HepG2 (cell line): ENCODE data around the gene SLC23A3. TPM values are rescaled to one million over a fixed set of nuclear protein-coding genes. Genes with fewer than 3 reads are reported as not detected.
A peak's percentile ranks its signal among the peaks of the same experiment; 100 is the strongest.

Source experiments
- ATAC-seq: fragments of 200-7000 bp; cut with Tn5 transposase; 3 replicates; pipeline ENCODE4 v1.9.1; 2020; ENCODE audit warnings: mild to moderate bottlenecking, moderate library complexity
- BruUV-seq: library from RNA; stranded (reverse); fragments of 400-500 nt; replicated peaks from 2 replicates; lab custom pipeline; 2021; lab: Mats Ljungman, UMichigan
- CTCF ChIA-PET: fragments of 300-600 bp; formaldehyde crosslinking; extraction: SDS; loops from one replicate; lab custom pipeline; 2021; ENCODE audit warnings: low total read pairs, inconsistent platforms, low intra/inter-chr PET ratio; lab: Yijun Ruan, JAX
- POLR2A ChIA-PET: fragments of 350-600 bp; sonication (Branson Sonifier 250); formaldehyde crosslinking; loops from one replicate; lab custom pipeline; 2020; ENCODE audit warnings: antibody characterized with exemption, inconsistent platforms; lab: Yijun Ruan, JAX
- DNase-seq: peaks from one replicate; pipeline ENCODE4 v3.0.0-alpha.2; 2015; ENCODE audit warnings: low spot score
- FAIRE-seq: peaks from 3 replicates; lab custom pipeline; 2011; peaks lifted over from hg19 to GRCh38; lab: Jason Lieb, UNC
- H2AFZ ChIP-seq: one replicate; pipeline ENCODE4 v1.6.1; 2011; ENCODE audit warnings: low read length, inconsistent platforms
- H3K27ac ChIP-seq: fragments of 300-600 bp; 3 replicates; pipeline ENCODE4 v1.8.0; 2011; ENCODE audit warnings: mixed run types, mild to moderate bottlenecking, mixed read lengths, low read length, inconsistent platforms; ENCODE audit not compliant: insufficient read depth; ENCODE audit errors: extremely low read length
- H3K27me3 ChIP-seq, 2 experiments: fragments of 200-600 bp in 1 of 2; 2 replicates in 1 of 2; 3 replicates in 1 of 2; pipeline versions ENCODE4 v1.6.0 to v1.8.0; 2011; ENCODE audit warnings: low read length in 2 of 2, mild to moderate bottlenecking in 2 of 2, moderate library complexity in 2 of 2, inconsistent platforms in 1 of 2; ENCODE audit not compliant: insufficient read depth in 2 of 2, control insufficient read depth in 1 of 2
- H3K36me3 ChIP-seq, 2 experiments: fragments of 200-600 bp in 1 of 2; replicated peaks in 1 of 2; 2 replicates in 1 of 2; 3 replicates in 1 of 2; pipeline versions ENCODE4 v1.5.1 to v1.8.0; 2011; ENCODE audit warnings: low read length in 2 of 2, inconsistent platforms in 1 of 2; ENCODE audit not compliant: insufficient read depth in 2 of 2, control insufficient read depth in 1 of 2
- H3K4me1 ChIP-seq: 2 replicates; pipeline ENCODE4 v1.5.1; 2012; ENCODE audit warnings: low read length, inconsistent platforms; ENCODE audit not compliant: insufficient read depth
- H3K4me2 ChIP-seq: 2 replicates; pipeline ENCODE4 v1.6.0; 2011; ENCODE audit warnings: low read depth, low read length, inconsistent platforms
- H3K4me3 ChIP-seq, 3 experiments: fragments of 200-600 bp in 1 of 3; sonication (generic), shearing (Covaris generic) in 1 of 3; replicated peaks in 1 of 3; 2 replicates each; pipeline ENCODE4 v1.5.1; 2011 to 2016; ENCODE audit warnings: low read length in 3 of 3, inconsistent platforms in 2 of 3, low read depth in 2 of 3, mild to moderate bottlenecking in 2 of 3, control low read depth in 1 of 3, mixed read lengths in 1 of 3; ENCODE audit not compliant: insufficient read depth in 1 of 3
- H3K79me2 ChIP-seq: one replicate; pipeline ENCODE4 v1.6.1; 2011; ENCODE audit warnings: low read length, inconsistent platforms; ENCODE audit not compliant: insufficient read depth
- H3K9ac ChIP-seq: 2 replicates; pipeline ENCODE4 v1.6.0; 2011; ENCODE audit warnings: mild to moderate bottlenecking, low read depth, low read length, inconsistent platforms; ENCODE audit not compliant: insufficient read depth
- H3K9me3 ChIP-seq: 2 replicates; pipeline ENCODE4 v1.5.1; 2012; ENCODE audit warnings: mild to moderate bottlenecking, low read length
- H4K20me1 ChIP-seq: 2 replicates; pipeline ENCODE4 v1.6.0; 2011; ENCODE audit warnings: inconsistent platforms, mild to moderate bottlenecking, low read length, moderate library complexity; ENCODE audit not compliant: insufficient read depth
- ATAD3A ChIP-seq: sonication (generic); formaldehyde crosslinking; IDR thresholded peaks from 2 replicates; pipeline ENCODE4 v1.4.0; 2020; ENCODE audit warnings: missing genetic modification reagents
- DBP ChIP-seq: sonication (generic); formaldehyde crosslinking; IDR thresholded peaks from 2 replicates; pipeline ENCODE4 v1.4.0; 2020; ENCODE audit warnings: missing genetic modification reagents; ENCODE audit errors: not compliant biosample characterization
- HOXD1 ChIP-seq: sonication (generic); formaldehyde crosslinking; IDR thresholded peaks from 2 replicates; pipeline ENCODE4 v1.5.0; 2020; ENCODE audit warnings: missing genetic modification reagents
- NAIF1 ChIP-seq: sonication (generic); formaldehyde crosslinking; IDR thresholded peaks from 2 replicates; pipeline ENCODE4 v1.5.0; 2020; ENCODE audit warnings: mild to moderate bottlenecking, missing genetic modification reagents, borderline replicate concordance
- POLR2G ChIP-seq: fragments of 200-400 bp; formaldehyde crosslinking; IDR thresholded peaks from 2 replicates; pipeline ENCODE4 v1.6.1; 2018; ENCODE audit warnings: mild to moderate bottlenecking, low read depth, low read length, moderate library complexity
- RFXAP ChIP-seq: sonication (generic); formaldehyde crosslinking; IDR thresholded peaks from 2 replicates; pipeline ENCODE4 v1.4.0; 2020; ENCODE audit warnings: missing genetic modification reagents, borderline replicate concordance
- TEAD2 ChIP-seq: sonication (generic); formaldehyde crosslinking; IDR thresholded peaks from 2 replicates; pipeline ENCODE4 v1.9.0; 2021; ENCODE audit warnings: missing genetic modification reagents
- ZNF143 ChIP-seq: sonication (generic); formaldehyde crosslinking; IDR thresholded peaks from 2 replicates; pipeline ENCODE4 v1.4.0; 2020; ENCODE audit warnings: missing genetic modification reagents
- WGBS: methylation state at CpG from one replicate; pipeline ENCODE4 v1.1.6; 2017; ENCODE audit warnings: low lambda C conversion rate; 5-methylcytosine and 5-hydroxymethylcytosine counted together
- in situ Hi-C: cut with HindIII; loops from 2 replicates; pipeline ENCODE4 v1.10.0; 2017; ENCODE audit warnings: low pct_unique_long_range_greater_than_20kb; ENCODE audit not compliant: extremely low pct_ligation_motif_present
- intact Hi-C: fragments of 100-400 bp; cut with micrococcal nuclease; formaldehyde crosslinking; loops from one replicate; pipeline ENCODE4 v1.10.0; 2022; ENCODE audit not compliant: unreplicated experiment
- polyA plus RNA-seq, 8 experiments: library from polyadenylated mRNA; depleted of rRNA in 3 of 8; stranded (reverse) in 7 of 8; unstranded in 1 of 8; fragments of >200 nt; fragmentation: Illumina TruSeq in 4 of 8; extraction: Trizol in 4 of 8; gene quantifications; 2 replicates each; pipeline versions ENCODE4 v1.2.1 to v1.2.3, GENCODE V29; 2011 to 2016; ENCODE audit warnings: low read depth in 4 of 8, missing spikeins in 1 of 8, mixed read lengths in 1 of 8; ENCODE audit not compliant: insufficient read depth in 1 of 8
- total RNA-seq, 5 experiments: library from RNA; depleted of rRNA; stranded (reverse); fragments of >200 nt; fragmentation: Illumina TruSeq; extraction: Trizol; gene quantifications; 2 replicates each; pipeline ENCODE4 v1.2.3, GENCODE V29; 2016; ENCODE audit warnings: low read depth in 1 of 5
- TF ChIP-seq, protein P1 (sequence below): IDR thresholded peaks from 2 replicates; pipeline ENCODE4 v1.6.1; 2016; ENCODE audit warnings: control low read depth
- TF ChIP-seq, protein P2 (sequence below): sonication (generic); formaldehyde crosslinking; IDR thresholded peaks from 2 replicates; pipeline ENCODE4 v1.5.0; 2020; ENCODE audit warnings: missing genetic modification reagents, mild to moderate bottlenecking, borderline replicate concordance
- TF ChIP-seq, protein P3 (sequence below): sonication (generic); formaldehyde crosslinking; IDR thresholded peaks from 2 replicates; pipeline ENCODE4 v1.5.0; 2020; ENCODE audit warnings: missing genetic modification reagents

SLC23A3 gene
- total and polyA plus RNA-seq, 2 of the 13 experiments (the other 11 are each of a cell fraction or from before 2014, with no cell fraction given) = 0.38 to 0.78 TPM

- no TSS peak for BruUV-seq
- Histone ChIP-seq H3K4me2 (no peak overlapping the region), H3K27me3 (no peaks in the 10 kb centered on the region), H3K36me3 (peaks cover 10 to 22% of the 10 kb centered on the region in 2 experiments), H3K79me2 (no peaks in the 10 kb centered on the region), H3K9me3 (no peaks in the 10 kb centered on the region), H4K20me1 (no peaks in the 10 kb centered on the region), H3K27ac (no peak overlapping the region), H3K4me1 (peaks cover 3% of the 10 kb centered on the region; the same call in 1 of the 2 replicates), H2AFZ (no peak overlapping the region), H3K4me3 (no peak overlapping the region), H3K9ac (no peak overlapping the region)
- ATAC-seq (peak; percentile 24; the same call in 1 of the 3 replicates), FAIRE-seq (no peak), DNase-seq (no peak)
- in situ Hi-C loops = no loop called here
- WGBS = 97% methylated on average over 7 of the region's 7 CpGs
- ChIA-PET POLR2A (interaction anchor here (0.7 kb wide), 1 partner anchor 19 kb away, joined by 4 read pairs; the partner anchor contains the start of gene ZFAND2B), CTCF (no interaction called here)
- intact Hi-C loops = no loop called here
- TF ChIP-seq, protein P1, sequence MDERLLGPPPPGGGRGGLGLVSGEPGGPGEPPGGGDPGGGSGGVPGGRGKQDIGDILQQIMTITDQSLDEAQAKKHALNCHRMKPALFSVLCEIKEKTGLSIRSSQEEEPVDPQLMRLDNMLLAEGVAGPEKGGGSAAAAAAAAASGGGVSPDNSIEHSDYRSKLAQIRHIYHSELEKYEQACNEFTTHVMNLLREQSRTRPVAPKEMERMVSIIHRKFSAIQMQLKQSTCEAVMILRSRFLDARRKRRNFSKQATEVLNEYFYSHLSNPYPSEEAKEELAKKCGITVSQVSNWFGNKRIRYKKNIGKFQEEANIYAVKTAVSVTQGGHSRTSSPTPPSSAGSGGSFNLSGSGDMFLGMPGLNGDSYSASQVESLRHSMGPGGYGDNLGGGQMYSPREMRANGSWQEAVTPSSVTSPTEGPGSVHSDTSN (CRISPR knock-in tag) = no peak
- TF ChIP-seq POLR2G = 0 out of 2 replicates have a peak, but pooled peaks have one; percentile 15
Measured at GRCh38 chr2:219186754-219187456, 17.1 kb upstream of the SLC23A3 start.

DNA sequence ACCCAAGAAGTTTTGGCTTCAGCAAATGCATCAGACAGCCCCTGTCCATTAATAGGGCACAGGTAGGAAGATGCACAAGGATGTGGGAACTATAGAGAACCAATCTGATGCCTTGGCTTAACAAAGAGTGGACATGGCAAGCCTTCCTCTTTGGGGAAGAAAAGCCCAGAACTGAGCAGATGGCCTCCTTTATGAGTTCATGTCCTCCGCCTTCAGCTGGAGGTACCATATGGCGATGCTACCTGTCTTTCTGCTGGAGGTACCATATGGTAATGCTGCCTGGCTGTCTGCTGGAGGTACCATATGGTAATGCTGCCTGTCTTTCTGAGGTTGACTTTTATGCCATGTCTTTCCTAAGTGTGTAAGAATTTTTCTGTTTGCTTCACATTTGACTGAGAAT, 14.3 kb upstream of the SLC23A3 start:
- Histone ChIP-seq H3K9ac (no peak overlapping the region), H4K20me1 (no peaks in the 10 kb centered on the region), H3K27ac (no peak overlapping the region), H3K79me2 (peaks cover 11% of the 10 kb centered on the region), H3K27me3 (no peaks in the 10 kb centered on the region), H3K9me3 (no peaks in the 10 kb centered on the region), H3K36me3 (peaks cover 30 to 48% of the 10 kb centered on the region in 2 experiments), H3K4me3 (no peak overlapping the region), H3K4me1 (peaks cover 9% of the 10 kb centered on the region), H3K4me2 (no peak overlapping the region), H2AFZ (no peak overlapping the region)
- FAIRE-seq = peak; percentile 47
- in situ Hi-C loops = no loop called here
- BruUV-seq = no TSS peak
- intact Hi-C loops = no loop called here
- POLR2A ChIA-PET = interaction anchor here (0.8 to 2.1 kb wide), 2 partner anchors 9 to 22 kb away, joined by 3 to 11 read pairs; partner anchors contain the start of gene ZFAND2B
- no peak for DNase-seq
- ATAC-seq = no peak
- CTCF ChIA-PET = no interaction called here
- 96% methylated on average over 2 of the region's 2 CpGs for WGBS
- TF ChIP-seq HOXD1 (CRISPR knock-in tag) = no peak
- no peak for TF ChIP-seq ZNF143 (CRISPR knock-in tag)
- no peak for TF ChIP-seq DBP (CRISPR knock-in tag)
- TF ChIP-seq NAIF1 = no peak
- TF ChIP-seq RFXAP (CRISPR knock-in tag) = no peak
- TF ChIP-seq, protein P2, sequence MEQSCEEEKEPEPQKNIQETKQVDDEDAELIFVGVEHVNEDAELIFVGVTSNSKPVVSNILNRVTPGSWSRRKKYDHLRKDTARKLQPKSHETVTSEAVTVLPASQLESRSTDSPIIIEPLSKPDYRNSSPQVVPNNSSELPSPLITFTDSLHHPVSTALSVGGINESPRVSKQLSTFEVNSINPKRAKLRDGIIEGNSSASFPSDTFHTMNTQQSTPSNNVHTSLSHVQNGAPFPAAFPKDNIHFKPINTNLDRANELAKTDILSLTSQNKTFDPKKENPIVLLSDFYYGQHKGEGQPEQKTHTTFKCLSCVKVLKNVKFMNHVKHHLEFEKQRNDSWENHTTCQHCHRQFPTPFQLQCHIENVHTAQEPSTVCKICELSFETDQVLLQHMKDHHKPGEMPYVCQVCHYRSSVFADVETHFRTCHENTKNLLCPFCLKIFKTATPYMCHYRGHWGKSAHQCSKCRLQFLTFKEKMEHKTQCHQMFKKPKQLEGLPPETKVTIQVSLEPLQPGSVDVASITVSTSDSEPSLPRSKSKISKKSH (CRISPR knock-in tag) = no peak
- no peak for TF ChIP-seq ATAD3A (CRISPR knock-in tag)
- no peak for TF ChIP-seq TEAD2
- TF ChIP-seq, protein P3, sequence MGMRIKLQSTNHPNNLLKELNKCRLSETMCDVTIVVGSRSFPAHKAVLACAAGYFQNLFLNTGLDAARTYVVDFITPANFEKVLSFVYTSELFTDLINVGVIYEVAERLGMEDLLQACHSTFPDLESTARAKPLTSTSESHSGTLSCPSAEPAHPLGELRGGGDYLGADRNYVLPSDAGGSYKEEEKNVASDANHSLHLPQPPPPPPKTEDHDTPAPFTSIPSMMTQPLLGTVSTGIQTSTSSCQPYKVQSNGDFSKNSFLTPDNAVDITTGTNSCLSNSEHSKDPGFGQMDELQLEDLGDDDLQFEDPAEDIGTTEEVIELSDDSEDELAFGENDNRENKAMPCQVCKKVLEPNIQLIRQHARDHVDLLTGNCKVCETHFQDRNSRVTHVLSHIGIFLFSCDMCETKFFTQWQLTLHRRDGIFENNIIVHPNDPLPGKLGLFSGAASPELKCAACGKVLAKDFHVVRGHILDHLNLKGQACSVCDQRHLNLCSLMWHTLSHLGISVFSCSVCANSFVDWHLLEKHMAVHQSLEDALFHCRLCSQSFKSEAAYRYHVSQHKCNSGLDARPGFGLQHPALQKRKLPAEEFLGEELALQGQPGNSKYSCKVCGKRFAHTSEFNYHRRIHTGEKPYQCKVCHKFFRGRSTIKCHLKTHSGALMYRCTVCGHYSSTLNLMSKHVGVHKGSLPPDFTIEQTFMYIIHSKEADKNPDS (CRISPR knock-in tag) = no peak
